ENCODE measurements around the gene OTOGL.
"Not testable (repeated sequence)": the region's sequence is repeated elsewhere in the genome, so short reads cannot be mapped to it uniquely, and the experiment has no call there.

The OTOGL gene

GRCh38 chr12:80213871-80214270, 114.5 kb downstream of the OTOGL start:
- in situ Hi-C loops (cut with MboI; ENCODE audit: low sequenced_read_pairs): no loop called here

GRCh38 chr12:80217011-80217535, 117.7 kb downstream of the OTOGL start:
- in situ Hi-C loops (cut with MboI; ENCODE audit: low sequenced_read_pairs): no loop called here

- in situ Hi-C loops (cut with MboI; ENCODE audit: low sequenced_read_pairs): not testable (repeated sequence)
Measured at GRCh38 chr12:80218925-80219324, 119.6 kb downstream of the OTOGL start.

- in situ Hi-C loops (cut with MboI; ENCODE audit: low sequenced_read_pairs): no loop called here
Measured at GRCh38 chr12:80219345-80219744, 120.0 kb downstream of the OTOGL start.

GRCh38 chr12:80222261-80222660, 122.9 kb downstream of the OTOGL start:
- in situ Hi-C loops (cut with MboI; ENCODE audit: low sequenced_read_pairs): no loop called here

- in situ Hi-C loops (cut with MboI; ENCODE audit: low sequenced_read_pairs): no loop called here
Measured at GRCh38 chr12:80226576-80226975, 127.2 kb downstream of the OTOGL start.

- in situ Hi-C loops (cut with MboI; ENCODE audit: low sequenced_read_pairs): not testable (repeated sequence)
Measured at GRCh38 chr12:80227904-80228303, 128.6 kb downstream of the OTOGL start.

- in situ Hi-C loops (cut with MboI; ENCODE audit: low sequenced_read_pairs): no loop called here
Measured at GRCh38 chr12:80230068-80230467, 130.7 kb downstream of the OTOGL start.

GRCh38 chr12:80232837-80233236, 133.5 kb downstream of the OTOGL start:
- in situ Hi-C loops (cut with MboI; ENCODE audit: low sequenced_read_pairs): no loop called here

GRCh38 chr12:80233926-80234325, 134.6 kb downstream of the OTOGL start:
- in situ Hi-C loops (cut with MboI; ENCODE audit: low sequenced_read_pairs): no loop called here

GRCh38 chr12:80234667-80235066, 135.3 kb downstream of the OTOGL start:
- in situ Hi-C loops (cut with MboI; ENCODE audit: low sequenced_read_pairs): no loop called here

GRCh38 chr12:80235944-80236343, 136.6 kb downstream of the OTOGL start:
- in situ Hi-C loops (cut with MboI; ENCODE audit: low sequenced_read_pairs): no loop called here

- in situ Hi-C loops (cut with MboI; ENCODE audit: low sequenced_read_pairs): no loop called here
Measured at GRCh38 chr12:80239867-80240266, 140.5 kb downstream of the OTOGL start.

GRCh38 chr12:80241576-80242273, 142.4 kb downstream of the OTOGL start:
- in situ Hi-C loops (cut with MboI; ENCODE audit: low sequenced_read_pairs): no loop called here

- in situ Hi-C loops (cut with MboI; ENCODE audit: low sequenced_read_pairs): no loop called here
Measured at GRCh38 chr12:80242321-80242720, 143.0 kb downstream of the OTOGL start.

GRCh38 chr12:80249581-80249980, 150.2 kb downstream of the OTOGL start:
- in situ Hi-C loops (cut with MboI; ENCODE audit: low sequenced_read_pairs): not testable (repeated sequence)

- in situ Hi-C loops (cut with MboI; ENCODE audit: low sequenced_read_pairs): no loop called here
Measured at GRCh38 chr12:80257920-80258319, 158.6 kb downstream of the OTOGL start.

GRCh38 chr12:80260269-80260668, 160.9 kb downstream of the OTOGL start:
- in situ Hi-C loops (cut with MboI; ENCODE audit: low sequenced_read_pairs): no loop called here

- in situ Hi-C loops (cut with MboI; ENCODE audit: low sequenced_read_pairs): no loop called here
Measured at GRCh38 chr12:80261403-80261802, 162.1 kb downstream of the OTOGL start.

- in situ Hi-C loops (cut with MboI; ENCODE audit: low sequenced_read_pairs): no loop called here
Measured at GRCh38 chr12:80262346-80262745, 163.0 kb downstream of the OTOGL start.

- in situ Hi-C loops (cut with MboI; ENCODE audit: low sequenced_read_pairs): no loop called here
Measured at GRCh38 chr12:80262771-80263170, 163.4 kb downstream of the OTOGL start.

GRCh38 chr12:80264386-80264785, 165.0 kb downstream of the OTOGL start:
- in situ Hi-C loops (cut with MboI; ENCODE audit: low sequenced_read_pairs): no loop called here

- in situ Hi-C loops (cut with MboI; ENCODE audit: low sequenced_read_pairs): no loop called here
Measured at GRCh38 chr12:80264891-80265290, 165.6 kb downstream of the OTOGL start.

Data from HL-60/S4 treated with retinoic acid at 250 ng/mL for 4 days and 3 days (cell line).